HCT116 (cell line): Measurements from ENCODE around the gene GPBAR1.

Source experiments
- ATF3 ChIP-seq: IDR thresholded peaks from 2 replicates; pipeline ENCODE4 v1.6.1; 2012
- ELF1 ChIP-seq: IDR thresholded peaks from 2 replicates; pipeline ENCODE4 v1.6.1; 2012; ENCODE audit warnings: low read depth, borderline replicate concordance
- EZH2phosphoT487 ChIP-seq: fragments of 200-600 bp; IDR thresholded peaks from 2 replicates; pipeline ENCODE4 v1.6.1; 2018; ENCODE audit warnings: antibody characterized with exemption, borderline replicate concordance
- POLR2A ChIP-seq: IDR thresholded peaks from 2 replicates; pipeline ENCODE4 v1.7.0; 2011; ENCODE audit warnings: borderline replicate concordance; ENCODE audit not compliant: insufficient read depth, insufficient read length; ENCODE audit errors: extremely low read depth
- SP1 ChIP-seq: IDR thresholded peaks from 2 replicates; pipeline ENCODE4 v1.6.1; 2012; ENCODE audit warnings: low read depth
- SRF ChIP-seq: IDR thresholded peaks from 2 replicates; pipeline ENCODE4 v1.6.1; 2012; ENCODE audit warnings: low read depth
- TF ChIP-seq, protein P1 (sequence below): IDR thresholded peaks from 2 replicates; pipeline ENCODE4 v1.6.1; 2011; ENCODE audit warnings: mild to moderate bottlenecking, low read length, moderate library complexity; ENCODE audit not compliant: insufficient replicate concordance; ENCODE audit errors: extremely low read depth
- TF ChIP-seq, protein P2 (sequence below), 3 experiments: fragments of 200-600 bp in 1 of 3; sonication (generic) in 1 of 3; IDR thresholded peaks in 2 of 3; conservative IDR thresholded peaks in 1 of 3; 2 replicates each; pipeline ENCODE4 v1.5.1; 2012 to 2017; ENCODE audit warnings: low read depth in 2 of 3, low read length in 2 of 3, antibody characterized with exemption in 1 of 3, borderline replicate concordance in 1 of 3, control low read depth in 1 of 3, mild to moderate bottlenecking in 1 of 3, mixed read lengths in 1 of 3, mixed run types in 1 of 3, moderate library complexity in 1 of 3; ENCODE audit not compliant: insufficient read depth in 1 of 3

DNA sequence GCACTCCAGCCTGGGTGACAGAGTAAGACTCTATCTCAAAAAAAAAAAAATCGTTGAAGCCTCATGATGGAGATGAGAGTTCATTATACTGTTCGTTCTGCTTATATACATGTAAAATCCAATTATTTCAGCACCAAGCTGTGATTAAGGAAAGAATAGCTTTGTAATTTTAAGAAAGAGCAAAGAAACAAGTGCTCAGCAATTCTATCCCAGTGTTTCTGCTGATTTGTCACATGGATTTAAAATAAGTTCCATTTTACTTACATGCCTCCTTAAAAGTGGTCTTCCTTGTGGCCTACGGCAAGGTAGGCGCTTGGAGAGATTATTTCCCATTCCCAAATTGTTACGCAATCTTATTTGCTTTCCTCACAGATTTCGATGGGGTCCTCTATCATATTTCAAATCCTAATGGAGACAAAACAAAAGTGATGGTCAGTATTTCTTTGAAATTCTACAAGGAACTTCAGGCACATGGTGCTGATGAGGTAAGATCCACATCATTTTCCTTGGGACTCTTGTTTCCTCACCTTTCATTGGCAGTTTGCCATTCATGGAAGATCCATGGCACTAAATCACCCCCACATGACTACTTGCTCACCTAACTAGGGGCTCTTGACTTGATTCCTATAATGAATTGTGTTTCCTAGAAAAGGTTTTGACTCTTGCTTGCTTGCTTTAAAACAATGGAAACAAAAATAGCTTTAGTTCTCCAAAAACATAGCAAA lies 32.3 kb upstream of the GPBAR1 start:
- TF ChIP-seq, protein P1, sequence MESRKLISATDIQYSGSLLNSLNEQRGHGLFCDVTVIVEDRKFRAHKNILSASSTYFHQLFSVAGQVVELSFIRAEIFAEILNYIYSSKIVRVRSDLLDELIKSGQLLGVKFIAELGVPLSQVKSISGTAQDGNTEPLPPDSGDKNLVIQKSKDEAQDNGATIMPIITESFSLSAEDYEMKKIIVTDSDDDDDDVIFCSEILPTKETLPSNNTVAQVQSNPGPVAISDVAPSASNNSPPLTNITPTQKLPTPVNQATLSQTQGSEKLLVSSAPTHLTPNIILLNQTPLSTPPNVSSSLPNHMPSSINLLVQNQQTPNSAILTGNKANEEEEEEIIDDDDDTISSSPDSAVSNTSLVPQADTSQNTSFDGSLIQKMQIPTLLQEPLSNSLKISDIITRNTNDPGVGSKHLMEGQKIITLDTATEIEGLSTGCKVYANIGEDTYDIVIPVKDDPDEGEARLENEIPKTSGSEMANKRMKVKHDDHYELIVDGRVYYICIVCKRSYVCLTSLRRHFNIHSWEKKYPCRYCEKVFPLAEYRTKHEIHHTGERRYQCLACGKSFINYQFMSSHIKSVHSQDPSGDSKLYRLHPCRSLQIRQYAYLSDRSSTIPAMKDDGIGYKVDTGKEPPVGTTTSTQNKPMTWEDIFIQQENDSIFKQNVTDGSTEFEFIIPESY, result no peak
- TF ChIP-seq POLR2A, result no peak
- no peak for TF ChIP-seq SRF
- TF ChIP-seq, protein P2, sequence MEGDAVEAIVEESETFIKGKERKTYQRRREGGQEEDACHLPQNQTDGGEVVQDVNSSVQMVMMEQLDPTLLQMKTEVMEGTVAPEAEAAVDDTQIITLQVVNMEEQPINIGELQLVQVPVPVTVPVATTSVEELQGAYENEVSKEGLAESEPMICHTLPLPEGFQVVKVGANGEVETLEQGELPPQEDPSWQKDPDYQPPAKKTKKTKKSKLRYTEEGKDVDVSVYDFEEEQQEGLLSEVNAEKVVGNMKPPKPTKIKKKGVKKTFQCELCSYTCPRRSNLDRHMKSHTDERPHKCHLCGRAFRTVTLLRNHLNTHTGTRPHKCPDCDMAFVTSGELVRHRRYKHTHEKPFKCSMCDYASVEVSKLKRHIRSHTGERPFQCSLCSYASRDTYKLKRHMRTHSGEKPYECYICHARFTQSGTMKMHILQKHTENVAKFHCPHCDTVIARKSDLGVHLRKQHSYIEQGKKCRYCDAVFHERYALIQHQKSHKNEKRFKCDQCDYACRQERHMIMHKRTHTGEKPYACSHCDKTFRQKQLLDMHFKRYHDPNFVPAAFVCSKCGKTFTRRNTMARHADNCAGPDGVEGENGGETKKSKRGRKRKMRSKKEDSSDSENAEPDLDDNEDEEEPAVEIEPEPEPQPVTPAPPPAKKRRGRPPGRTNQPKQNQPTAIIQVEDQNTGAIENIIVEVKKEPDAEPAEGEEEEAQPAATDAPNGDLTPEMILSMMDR (IDR thresholded peaks at IDR 0.05 in 2 of 3, conservative IDR thresholded peaks at IDR 0.05 in 1 of 3; ENCODE audit: borderline replicate concordance in 1 of 3, insufficient read depth in 1 of 3, low read depth in 2 of 3, low read length in 2 of 3), result no peak
- TF ChIP-seq ATF3, result no peak
- no peak for TF ChIP-seq EZH2phosphoT487
- TF ChIP-seq SP1, result no peak
- TF ChIP-seq ELF1, result no peak
